IMR-90 (cell line): ENCODE results near the gene CCSER2. TPM values are rescaled to one million over a fixed set of nuclear protein-coding genes. Genes with fewer than 3 reads are reported as not detected.

Experiments used
- ATAC-seq: fragments of 200-7000 bp; cut with Tn5 transposase; 2 replicates; pipeline ENCODE4 v1.9.1; 2020; ENCODE audit warnings: low read depth, mild to moderate bottlenecking, moderate library complexity
- BruUV-seq: library from RNA; stranded (reverse); fragments of 400-500 nt; replicated peaks from 2 replicates; lab custom pipeline; 2021; lab: Mats Ljungman, UMichigan
- CTCF ChIA-PET: fragments of 300-600 bp; formaldehyde crosslinking; extraction: SDS; loops from one replicate; lab custom pipeline; 2021; ENCODE audit warnings: antibody characterized with exemption; lab: Yijun Ruan, JAX
- POLR2A ChIA-PET: fragments of 300-600 bp; sonication (Branson Sonifier 250); formaldehyde crosslinking; loops from one replicate; lab custom pipeline; 2022; ENCODE audit warnings: antibody characterized with exemption; ENCODE audit not compliant: unreplicated experiment; lab: Charles Lee
- DNase-seq: peaks from one replicate; pipeline ENCODE4 v3.0.0; 2013
- H2AFZ ChIP-seq: replicated peaks from 2 replicates; pipeline ENCODE3; 2013; ENCODE audit warnings: low read length, mild to moderate bottlenecking; ENCODE audit not compliant: poor library complexity
- H2AK5ac ChIP-seq: 2 replicates; pipeline ENCODE4 v1.6.1; 2013; ENCODE audit warnings: low read depth, low read length, inconsistent platforms
- H2AK9ac ChIP-seq: replicated peaks from 2 replicates; pipeline ENCODE3; 2013; ENCODE audit warnings: mild to moderate bottlenecking, low read depth, low read length, moderate library complexity; ENCODE audit not compliant: poor library complexity
- H2BK120ac ChIP-seq: 2 replicates; pipeline ENCODE4 v1.6.1; 2013; ENCODE audit warnings: low read depth, low read length, inconsistent platforms
- H2BK15ac ChIP-seq: 3 replicates; pipeline ENCODE4 v1.6.1; 2013; ENCODE audit warnings: low read depth, low read length, inconsistent platforms
- H2BK20ac ChIP-seq: 2 replicates; pipeline ENCODE4 v1.6.1; 2013; ENCODE audit warnings: low read depth, mild to moderate bottlenecking, inconsistent platforms, low read length, moderate library complexity
- H2BK5ac ChIP-seq: 2 replicates; pipeline ENCODE4 v1.6.1; 2013; ENCODE audit warnings: mild to moderate bottlenecking, low read depth, low read length, inconsistent platforms; ENCODE audit not compliant: poor library complexity, severe bottlenecking
- H3K14ac ChIP-seq: replicated peaks from 2 replicates; pipeline ENCODE4 v1.6.1; 2013; ENCODE audit warnings: low read depth, low read length, inconsistent platforms
- H3K18ac ChIP-seq: 2 replicates; pipeline ENCODE4 v1.6.1; 2013; ENCODE audit warnings: low read depth, low read length, control low read depth
- H3K23ac ChIP-seq: 2 replicates; pipeline ENCODE4 v1.6.1; 2013; ENCODE audit warnings: low read depth, low read length, inconsistent platforms
- H3K27ac ChIP-seq: 2 replicates; pipeline ENCODE4 v1.5.1; 2013; ENCODE audit warnings: mild to moderate bottlenecking, control low read depth, low read length; ENCODE audit not compliant: insufficient read depth
- H3K27me3 ChIP-seq: 2 replicates; pipeline ENCODE4 v1.6.1; 2013; ENCODE audit warnings: low read length; ENCODE audit not compliant: control insufficient read depth, insufficient read depth
- H3K36me3 ChIP-seq: 2 replicates; pipeline ENCODE4 v1.6.1; 2013; ENCODE audit warnings: low read length, mixed read lengths; ENCODE audit not compliant: control insufficient read depth, insufficient read depth
- H3K4ac ChIP-seq: 2 replicates; pipeline ENCODE4 v1.6.1; 2013; ENCODE audit warnings: low read depth, low read length, inconsistent platforms
- H3K4me1 ChIP-seq: 2 replicates; pipeline ENCODE4 v1.6.1; 2013; ENCODE audit warnings: low read length, mixed read lengths; ENCODE audit not compliant: control insufficient read depth, insufficient read depth
- H3K4me2 ChIP-seq: 2 replicates; pipeline ENCODE4 v1.6.1; 2013; ENCODE audit warnings: low read depth, mild to moderate bottlenecking, control low read depth, low read length, moderate library complexity
- H3K4me3 ChIP-seq: 2 replicates; pipeline ENCODE4 v1.5.1; 2013; ENCODE audit warnings: low read depth, mild to moderate bottlenecking, control low read depth, low read length, moderate library complexity; ENCODE audit not compliant: insufficient read depth
- H3K56ac ChIP-seq: 2 replicates; pipeline ENCODE4 v1.6.1; 2013; ENCODE audit warnings: low read length, inconsistent platforms; ENCODE audit not compliant: insufficient read depth; ENCODE audit errors: extremely low read depth
- H3K79me1 ChIP-seq, 2 experiments: 2 replicates each; pipeline ENCODE4 v1.6.1; 2013; ENCODE audit warnings: low read length in 2 of 2, inconsistent platforms in 1 of 2, low read depth in 1 of 2
- H3K9ac ChIP-seq: 2 replicates; pipeline ENCODE4 v1.6.1; 2013; ENCODE audit warnings: low read depth, low read length, control low read depth
- H3K9me1 ChIP-seq: 2 replicates; pipeline ENCODE4 v1.6.1; 2013; ENCODE audit warnings: low read length, inconsistent platforms; ENCODE audit not compliant: insufficient read depth
- H3K9me3 ChIP-seq: 2 replicates; pipeline ENCODE4 v1.6.1; 2013; ENCODE audit warnings: low read length; ENCODE audit not compliant: control insufficient read depth, insufficient read depth
- H4K20me1 ChIP-seq: 2 replicates; pipeline ENCODE4 v1.6.1; 2013; ENCODE audit warnings: low read length, inconsistent platforms; ENCODE audit not compliant: insufficient read depth
- H4K5ac ChIP-seq: 2 replicates; pipeline ENCODE4 v1.6.1; 2013; ENCODE audit warnings: mild to moderate bottlenecking, low read depth, low read length, control low read depth
- H4K8ac ChIP-seq, 2 experiments: 2 replicates each; pipeline ENCODE4 v1.6.1; 2013; ENCODE audit warnings: low read depth in 2 of 2, low read length in 2 of 2, control low read depth in 1 of 2, inconsistent platforms in 1 of 2
- H4K91ac ChIP-seq: 2 replicates; pipeline ENCODE4 v1.6.1; 2013; ENCODE audit warnings: low read depth, low read length, inconsistent platforms; ENCODE audit not compliant: insufficient read depth
- CEBPB ChIP-seq: IDR thresholded peaks from 2 replicates; pipeline ENCODE4 v1.6.1; 2012; ENCODE audit warnings: low read depth, low read length, improper control_type of control experiment
- CHD1 ChIP-seq: IDR thresholded peaks from 2 replicates; pipeline ENCODE4 v1.6.1; 2012; ENCODE audit warnings: low read depth, low read length, improper control_type of control experiment
- CTCF ChIP-seq: conservative IDR thresholded peaks from 2 replicates; pipeline ENCODE4 v1.5.1; 2012; ENCODE audit warnings: mild to moderate bottlenecking, low read depth, low read length, improper control_type of control experiment
- FOS ChIP-seq: fragments of 150-350 bp; IDR thresholded peaks from 2 replicates; pipeline ENCODE4 v1.6.1; 2016; ENCODE audit warnings: low read depth, low read length
- MXI1 ChIP-seq: IDR thresholded peaks from 2 replicates; pipeline ENCODE4 v1.6.1; 2012; ENCODE audit warnings: low read depth, mild to moderate bottlenecking, low read length, moderate library complexity, borderline replicate concordance
- NFE2L2 ChIP-seq: fragments of 150-350 bp; IDR thresholded peaks from 2 replicates; pipeline ENCODE4 v1.6.1; 2016; ENCODE audit warnings: low read depth, mild to moderate bottlenecking, low read length
- POLR2A ChIP-seq: IDR thresholded peaks from 2 replicates; pipeline ENCODE4 v1.6.1; 2012; ENCODE audit warnings: mild to moderate bottlenecking, low read depth, low read length
- RAD21 ChIP-seq: IDR thresholded peaks from 2 replicates; pipeline ENCODE4 v1.6.1; 2012; ENCODE audit warnings: low read length, improper control_type of control experiment
- whole genome bisulfite sequencing, 2 experiments: methylation state at CpG; one replicate each; pipeline versions ENCODE4 v1.1.5 to v1.1.7; 2013; ENCODE audit warnings: missing lambda C conversion rate in 2 of 2; ENCODE audit not compliant: insufficient read length in 1 of 2; ENCODE audit errors: extremely low coverage in 2 of 2; 5-methylcytosine and 5-hydroxymethylcytosine counted together
- dilution Hi-C: fragments of 300-500 bp; cut with HindIII; formaldehyde crosslinking; loops from one replicate; pipeline ENCODE4 v1.14.3; 2018; ENCODE audit warnings: low sequenced_read_pairs; ENCODE audit not compliant: unreplicated experiment
- in situ Hi-C: fragments of 300-500 bp; cut with MboI; formaldehyde crosslinking; loops from 3 replicates; pipeline ENCODE4 v1.14.3; 2019; ENCODE audit warnings: low sequenced_read_pairs, inconsistent platforms, mixed read lengths
- intact Hi-C: fragments of 100-400 bp; cut with micrococcal nuclease; formaldehyde crosslinking; loops from 2 replicates; pipeline ENCODE4 v1.10.0; 2022
- polyA plus RNA-seq, 3 experiments: library from polyadenylated mRNA; depleted of rRNA; stranded (reverse); fragments of >200 nt; gene quantifications; 2 replicates each; pipeline ENCODE4 v1.2.3, GENCODE V29; 2012; ENCODE audit warnings: low replicate concordance in 1 of 3
- total RNA-seq: library from RNA; depleted of rRNA; stranded (reverse); fragments of >200 nt; gene quantifications from 2 replicates; pipeline ENCODE4 v1.2.3, GENCODE V29; 2012
- TF ChIP-seq, protein P1 (sequence below): fragments of 150-350 bp; IDR thresholded peaks from 2 replicates; pipeline ENCODE4 v1.6.1; 2016; ENCODE audit warnings: low read depth, mild to moderate bottlenecking, low read length, moderate library complexity, borderline replicate concordance
- TF ChIP-seq, protein P2 (sequence below): fragments of 150-350 bp; IDR thresholded peaks from 2 replicates; pipeline ENCODE4 v1.6.1; 2017; ENCODE audit warnings: mild to moderate bottlenecking, antibody characterized with exemption, low read length, low read depth

The CCSER2 gene
- total and polyA plus RNA-seq, 2 of the 4 experiments (the other 2 are of a cell fraction), result 20.4 to 31.7 TPM

DNA sequence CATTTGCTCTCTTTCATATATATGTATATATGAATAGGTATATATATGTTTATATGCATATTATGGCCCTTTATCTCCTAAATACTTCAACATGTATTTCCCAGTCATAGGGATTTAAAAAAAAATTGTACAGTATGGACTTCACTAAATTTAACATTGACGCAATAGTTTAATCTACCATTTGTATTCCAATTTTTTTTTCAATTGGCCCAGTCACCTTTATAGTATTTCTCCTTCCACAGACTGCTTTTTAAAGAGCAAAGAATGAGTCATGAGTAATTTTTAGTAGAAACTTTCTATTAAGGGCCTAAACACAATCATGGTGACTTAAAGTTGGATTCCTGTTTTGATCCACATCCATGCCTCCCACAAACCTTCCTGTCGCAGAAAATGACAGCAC is 20.5 kb downstream of the CCSER2 start:
- Histone ChIP-seq H2AK9ac (no peak overlapping the region), H4K8ac (no peak overlapping the region), H2AK5ac (no peak overlapping the region), H3K14ac (peak overlapping the region; percentile 64; the same call in 1 of the 2 replicates), H4K5ac (no peak overlapping the region), H3K4me1 (peaks cover 8% of the 10 kb centered on the region), H3K79me1 (peaks cover 11 to 46% of the 10 kb centered on the region in 2 experiments), H2BK5ac (peak overlapping the region; percentile 73), H4K20me1 (peaks cover 32% of the 10 kb centered on the region), H3K36me3 (no peaks in the 10 kb centered on the region), H2BK20ac (peak overlapping the region; percentile 46; the same call in 1 of the 2 replicates), H3K56ac (no peak overlapping the region), H4K91ac (no peak overlapping the region), H3K18ac (0 out of 2 replicates have a peak overlapping the region, but pooled peaks have one; percentile 9), H3K9me1 (peaks cover 3% of the 10 kb centered on the region; the same call in 1 of the 2 replicates), H3K4ac (peak overlapping the region; percentile 77; the same call in 1 of the 2 replicates), H3K27ac (no peak overlapping the region), H2BK15ac (no peak overlapping the region), H3K27me3 (no peaks in the 10 kb centered on the region), H2AFZ (no peak overlapping the region), H2BK120ac (no peak overlapping the region), H3K4me2 (peak overlapping the region; percentile 60; the same call in 1 of the 2 replicates), H3K9ac (no peak overlapping the region), H3K23ac (0 out of 2 replicates have a peak overlapping the region, but pooled peaks have one; percentile 2), H3K9me3 (no peaks in the 10 kb centered on the region), H3K4me3 (no peak overlapping the region)
- CTCF ChIA-PET, result no interaction called here
- BruUV-seq, result no TSS peak
- dilution Hi-C loops (no loop called here), intact Hi-C loops (no loop called here), in situ Hi-C loops (no loop called here)
- DNase-seq (peak; percentile 88), ATAC-seq (peak; percentile 72)
- POLR2A ChIA-PET, result no interaction called here
- WGBS, 2 experiments, result no CpG with 5 or more reads among the region's 2 CpGs
- TF ChIP-seq POLR2A (no peak), MXI1 (no peak), RAD21 (no peak), NFE2L2 (no peak), FOS (peak; percentile 82), CEBPB (peak; percentile 83), CHD1 (no peak), CTCF (no peak)
- TF ChIP-seq, protein P1, sequence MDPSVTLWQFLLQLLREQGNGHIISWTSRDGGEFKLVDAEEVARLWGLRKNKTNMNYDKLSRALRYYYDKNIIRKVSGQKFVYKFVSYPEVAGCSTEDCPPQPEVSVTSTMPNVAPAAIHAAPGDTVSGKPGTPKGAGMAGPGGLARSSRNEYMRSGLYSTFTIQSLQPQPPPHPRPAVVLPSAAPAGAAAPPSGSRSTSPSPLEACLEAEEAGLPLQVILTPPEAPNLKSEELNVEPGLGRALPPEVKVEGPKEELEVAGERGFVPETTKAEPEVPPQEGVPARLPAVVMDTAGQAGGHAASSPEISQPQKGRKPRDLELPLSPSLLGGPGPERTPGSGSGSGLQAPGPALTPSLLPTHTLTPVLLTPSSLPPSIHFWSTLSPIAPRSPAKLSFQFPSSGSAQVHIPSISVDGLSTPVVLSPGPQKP, result no peak
- TF ChIP-seq, protein P2, sequence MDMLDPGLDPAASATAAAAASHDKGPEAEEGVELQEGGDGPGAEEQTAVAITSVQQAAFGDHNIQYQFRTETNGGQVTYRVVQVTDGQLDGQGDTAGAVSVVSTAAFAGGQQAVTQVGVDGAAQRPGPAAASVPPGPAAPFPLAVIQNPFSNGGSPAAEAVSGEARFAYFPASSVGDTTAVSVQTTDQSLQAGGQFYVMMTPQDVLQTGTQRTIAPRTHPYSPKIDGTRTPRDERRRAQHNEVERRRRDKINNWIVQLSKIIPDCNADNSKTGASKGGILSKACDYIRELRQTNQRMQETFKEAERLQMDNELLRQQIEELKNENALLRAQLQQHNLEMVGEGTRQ, result no peak
